ENCODE data around the gene LYPD6.

The LYPD6 gene

DNA sequence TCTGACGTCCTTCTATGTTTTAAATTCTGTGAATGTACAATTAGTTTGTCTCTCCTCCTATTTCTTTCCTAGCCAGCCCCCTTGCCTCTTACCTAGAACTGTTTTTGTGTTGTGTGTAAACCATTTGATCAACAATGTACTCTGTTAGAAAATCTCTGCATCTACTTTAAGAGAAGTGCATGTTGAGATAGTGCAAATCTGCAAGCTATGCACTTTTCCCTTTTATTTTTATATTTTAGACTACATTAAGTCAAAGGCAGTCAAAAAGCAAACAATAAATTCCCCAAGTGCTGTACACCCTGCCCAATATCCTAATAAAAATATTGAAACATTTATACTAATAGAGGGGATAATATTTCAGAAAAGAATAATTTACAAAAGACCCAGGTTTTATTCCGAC, 13.7 kb downstream of the LYPD6 start:
- H3K27ac ChIP-seq, result no peak overlapping the region
- DNase-seq (ENCODE audit: low read depth, low spot score), result no peak

DNA sequence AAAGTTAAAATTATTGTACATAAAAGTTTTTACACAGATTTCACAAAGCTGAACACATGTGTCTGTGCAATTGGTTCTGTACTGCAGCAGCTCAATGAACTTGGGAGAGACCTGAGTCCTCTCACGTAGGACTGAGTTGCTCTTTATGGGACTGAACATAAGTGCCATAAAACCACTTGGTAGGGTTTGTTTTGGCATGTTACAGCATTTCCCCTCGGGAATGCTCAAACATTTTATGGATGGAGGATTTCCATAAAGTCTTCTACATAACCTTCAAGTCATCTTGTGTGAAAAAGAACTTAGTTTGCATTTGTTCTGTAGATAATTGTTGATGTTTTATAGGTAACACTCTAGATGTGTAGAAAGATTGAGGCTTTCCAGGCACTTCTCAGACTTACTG, 15.9 kb downstream of the LYPD6 start:
- DNase-seq (ENCODE audit: low read depth, low spot score), result no peak

GRCh38 chr2:149348291-149348690, 17.9 kb downstream of the LYPD6 start:
- no peak overlapping the region for H3K27ac ChIP-seq
- no peak for DNase-seq (ENCODE audit: low read depth, low spot score)

More for the DNA sequence above, 15.9 kb downstream of the LYPD6 start:
- H3K27ac ChIP-seq, result no peak overlapping the region

- DNase-seq (ENCODE audit: low read depth, low spot score), result no peak
- H3K27ac ChIP-seq, result no peak overlapping the region
These were observed 23.0 kb downstream of the LYPD6 start for GRCh38 chr2:149353421-149353820.

DNA sequence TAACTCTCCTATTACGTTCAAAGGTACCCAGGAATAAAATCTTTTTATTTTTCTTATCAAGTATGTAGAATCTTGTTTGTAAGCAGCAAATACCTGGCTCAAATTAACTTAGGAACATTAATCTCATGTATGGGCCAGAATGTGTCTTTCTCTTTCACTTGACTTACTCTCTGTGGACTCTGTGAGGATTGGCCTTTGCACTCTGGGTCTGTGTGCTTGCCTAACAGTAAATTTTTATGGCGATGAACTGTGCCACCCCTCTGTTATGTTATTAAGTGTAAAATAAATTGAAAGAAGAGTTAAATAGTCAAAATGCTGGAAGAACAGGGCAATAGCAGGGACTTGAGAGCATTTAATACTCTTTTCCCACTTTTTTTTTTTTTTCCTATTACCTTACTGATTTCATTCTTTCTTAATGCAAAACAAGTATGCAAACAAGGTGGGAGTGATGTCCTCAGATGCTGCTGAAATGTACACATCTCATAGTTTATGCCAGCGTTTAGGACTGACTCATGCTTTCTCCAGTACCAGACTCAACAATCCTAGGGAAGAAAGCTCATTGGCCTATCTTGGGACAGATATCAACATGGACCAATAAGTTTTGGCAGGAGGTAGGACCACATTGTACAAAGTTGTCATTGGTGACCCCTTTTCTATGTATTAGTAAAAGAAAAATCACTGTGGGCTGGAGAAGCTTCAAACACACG, 25.5 kb downstream of the LYPD6 start:
- no peak overlapping the region for H3K27ac ChIP-seq
- DNase-seq (ENCODE audit: low read depth, low spot score), result no peak

- DNase-seq (ENCODE audit: low read depth, low spot score), result no peak
- H3K27ac ChIP-seq, result no peak overlapping the region
These were observed 26.7 kb downstream of the LYPD6 start for GRCh38 chr2:149357058-149357457.

GRCh38 chr2:149360106-149360505, 29.7 kb downstream of the LYPD6 start:
- no peak for DNase-seq (ENCODE audit: low read depth, low spot score)
- no peak overlapping the region for H3K27ac ChIP-seq

DNA sequence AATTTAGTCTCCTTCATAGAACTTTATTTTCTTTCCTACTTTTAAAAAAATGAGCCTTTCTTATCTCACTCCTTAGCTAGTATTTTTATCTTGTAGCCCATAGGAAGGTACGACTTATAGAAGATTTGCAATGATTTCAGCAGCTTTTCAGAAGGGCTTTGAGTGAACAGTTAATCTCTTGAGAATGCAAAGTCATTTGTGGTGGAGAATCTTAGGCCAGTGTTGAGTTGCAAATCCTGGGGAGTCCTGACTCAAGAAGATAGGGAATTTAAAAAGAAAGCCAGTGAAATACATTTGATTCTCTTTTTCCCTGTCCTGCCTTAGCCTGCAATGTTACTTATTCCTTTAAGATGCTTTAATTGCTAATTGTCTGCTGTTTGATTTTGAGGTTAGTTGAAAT, 33.6 kb downstream of the LYPD6 start:
- DNase-seq (ENCODE audit: low read depth, low spot score), result no peak
- H3K27ac ChIP-seq, result peak overlapping the region; percentile 45

- H3K27ac ChIP-seq, result no peak overlapping the region
- DNase-seq (ENCODE audit: low read depth, low spot score), result no peak
These were observed 34.5 kb downstream of the LYPD6 start for GRCh38 chr2:149364839-149365238.

DNA sequence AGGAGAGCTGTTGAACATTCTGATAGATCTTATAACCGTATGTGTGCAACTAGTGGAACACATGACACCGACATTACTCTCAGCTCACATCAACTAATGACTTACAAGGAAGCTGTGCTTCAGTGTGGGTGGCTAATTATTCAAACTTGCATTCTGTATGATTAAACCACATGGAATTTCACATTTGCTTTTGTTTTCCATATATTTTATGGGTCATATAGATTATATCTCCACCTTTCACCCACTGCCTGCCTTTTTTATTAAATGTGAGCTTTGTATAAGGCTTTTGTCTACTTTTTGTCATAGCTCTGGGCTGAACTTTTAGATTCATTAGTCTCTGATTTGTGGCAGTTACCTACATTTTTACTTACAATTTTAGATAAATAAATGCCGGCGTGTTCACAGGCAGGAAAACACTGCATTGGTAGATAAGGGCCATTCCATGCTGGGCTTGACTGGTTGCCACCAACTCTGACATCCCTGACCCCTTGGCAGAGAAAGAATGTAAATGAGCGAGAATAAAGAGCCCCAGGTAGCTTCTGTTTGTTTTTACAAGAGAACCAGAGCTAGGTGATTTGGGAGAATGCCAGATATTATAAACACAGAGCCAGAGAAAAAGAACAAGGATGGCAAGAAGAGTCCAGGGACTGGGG, 35.7 kb downstream of the LYPD6 start:
- H3K27ac ChIP-seq, result peak overlapping the region; percentile 69
- DNase-seq (ENCODE audit: low read depth, low spot score), result peak; percentile 62

DNA sequence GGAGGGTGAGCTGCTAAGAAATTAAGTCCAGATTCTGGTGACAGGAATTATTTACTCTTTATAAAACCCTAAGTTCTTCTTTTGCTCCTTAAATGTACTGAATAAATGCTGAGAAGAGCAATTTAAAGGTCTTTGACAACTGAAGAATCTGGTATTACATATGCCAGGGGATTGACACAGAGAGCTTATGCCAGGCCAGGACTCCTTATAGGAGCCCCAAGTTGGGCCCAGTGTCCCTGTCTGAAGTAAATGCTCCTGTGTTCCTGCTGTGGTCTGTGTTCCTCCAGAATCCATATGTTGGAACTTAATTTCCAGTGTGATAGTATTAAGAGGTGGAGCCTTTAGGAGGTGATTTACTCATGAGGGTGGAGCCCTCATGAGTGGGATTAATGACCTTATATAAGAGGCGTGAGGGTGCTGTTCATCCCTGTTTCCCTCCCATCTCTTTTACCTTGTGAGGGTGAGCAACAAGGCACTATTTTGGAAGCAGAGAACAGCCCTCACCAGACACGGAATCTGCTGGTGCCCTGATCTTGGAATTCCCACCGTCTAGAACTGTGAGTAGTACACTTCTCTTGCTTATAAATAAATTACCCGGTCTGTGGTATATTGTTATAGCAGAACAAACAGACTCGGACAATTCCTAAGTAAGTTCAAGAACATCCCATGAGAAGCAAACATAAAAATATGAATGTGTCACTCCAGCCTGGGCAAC, 39.8 kb downstream of the LYPD6 start:
- H3K27ac ChIP-seq, result no peak overlapping the region
- DNase-seq (ENCODE audit: low read depth, low spot score), result no peak

- H3K27ac ChIP-seq, result no peak overlapping the region
- no peak for DNase-seq (ENCODE audit: low read depth, low spot score)
These were observed 41.1 kb downstream of the LYPD6 start for GRCh38 chr2:149371476-149371875.

GRCh38 chr2:149375801-149376361, 45.5 kb downstream of the LYPD6 start:
- no peak for DNase-seq (ENCODE audit: low read depth, low spot score)
- no peak overlapping the region for H3K27ac ChIP-seq

DNA sequence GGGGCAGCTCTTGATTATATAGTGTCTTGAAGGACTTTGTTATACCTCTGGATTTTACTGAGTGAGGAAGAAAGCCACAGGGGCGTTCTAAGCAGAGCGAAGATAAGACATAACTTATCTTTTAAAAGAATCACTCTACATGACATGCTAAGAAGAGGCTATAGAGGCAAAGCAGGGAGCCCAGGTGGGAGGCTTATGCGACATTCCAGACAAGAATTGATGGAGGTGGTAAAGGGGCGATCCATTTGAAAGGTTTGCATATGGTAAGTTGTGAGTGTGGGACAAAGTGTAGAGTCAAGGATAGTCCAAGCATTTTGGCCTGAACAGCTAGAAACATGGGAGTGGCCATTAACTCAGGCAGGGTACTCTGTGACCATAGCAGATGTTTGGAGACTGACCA, 49.8 kb downstream of the LYPD6 start:
- H3K27ac ChIP-seq, result no peak overlapping the region
- DNase-seq (ENCODE audit: low read depth, low spot score), result no peak

GRCh38 chr2:149383340-149383739, 53.0 kb downstream of the LYPD6 start:
- DNase-seq (ENCODE audit: low read depth, low spot score), result peak; percentile 49
- no peak overlapping the region for H3K27ac ChIP-seq

GRCh38 chr2:149385350-149385749, 55.0 kb downstream of the LYPD6 start:
- no peak for DNase-seq (ENCODE audit: low read depth, low spot score)

GRCh38 chr2:149387411-149387810, 57.0 kb downstream of the LYPD6 start:
- DNase-seq (ENCODE audit: low read depth, low spot score), result no peak
- no peak overlapping the region for H3K27ac ChIP-seq

More at GRCh38 chr2:149385350-149385749, 55.0 kb downstream of the LYPD6 start:
- H3K27ac ChIP-seq, result no peak overlapping the region

GRCh38 chr2:149388120-149388816, 57.9 kb downstream of the LYPD6 start:
- no peak overlapping the region for H3K27ac ChIP-seq
- no peak for DNase-seq (ENCODE audit: low read depth, low spot score)

DNA sequence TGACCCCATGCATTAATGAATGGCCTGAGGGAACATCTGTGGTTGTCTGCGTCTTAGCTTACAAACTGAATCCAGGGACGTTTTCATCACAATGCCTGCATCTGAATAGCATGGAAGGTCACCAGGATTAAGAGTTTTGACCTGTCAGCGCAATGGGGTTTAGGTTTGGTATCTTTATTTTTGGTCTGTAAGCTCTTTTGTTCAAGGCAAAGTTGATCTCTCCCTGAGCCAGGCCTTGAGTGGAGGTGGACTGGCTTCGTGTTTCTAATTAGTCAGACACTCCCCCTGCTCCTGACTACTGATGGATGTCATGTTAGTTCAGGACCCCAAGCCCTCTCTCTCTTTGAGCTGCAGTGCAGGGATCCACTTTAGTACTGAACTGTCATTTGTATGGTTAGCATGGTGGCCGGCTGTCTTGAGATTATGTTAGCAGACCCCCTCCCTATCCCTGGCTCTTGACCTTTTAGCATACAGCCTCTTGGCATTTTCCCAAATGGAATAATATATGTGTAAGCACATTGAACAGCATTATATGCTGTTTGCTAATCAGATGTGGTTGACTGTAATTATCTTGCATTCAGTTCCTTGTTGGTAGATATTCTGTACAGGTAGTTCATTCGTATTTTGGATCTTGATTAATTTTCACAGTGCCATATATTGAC, 59.2 kb downstream of the LYPD6 start:
- no peak overlapping the region for H3K27ac ChIP-seq
- no peak for DNase-seq (ENCODE audit: low read depth, low spot score)

- no peak overlapping the region for H3K27ac ChIP-seq
- no peak for DNase-seq (ENCODE audit: low read depth, low spot score)
These were observed 63.2 kb downstream of the LYPD6 start for GRCh38 chr2:149393614-149394013.
